NCI-H1105 (cell line): ENCODE measurements around the gene LYRM9.
"Not testable (repeated sequence)": the region's sequence is repeated elsewhere in the genome, so short reads cannot be mapped to it uniquely, and the experiment has no call there.

ENCODE experiments used
- DNase-seq: peaks from one replicate; lab custom pipeline; 2025; lab: John Stamatoyannopoulos, UW

The LYRM9 gene

DNA sequence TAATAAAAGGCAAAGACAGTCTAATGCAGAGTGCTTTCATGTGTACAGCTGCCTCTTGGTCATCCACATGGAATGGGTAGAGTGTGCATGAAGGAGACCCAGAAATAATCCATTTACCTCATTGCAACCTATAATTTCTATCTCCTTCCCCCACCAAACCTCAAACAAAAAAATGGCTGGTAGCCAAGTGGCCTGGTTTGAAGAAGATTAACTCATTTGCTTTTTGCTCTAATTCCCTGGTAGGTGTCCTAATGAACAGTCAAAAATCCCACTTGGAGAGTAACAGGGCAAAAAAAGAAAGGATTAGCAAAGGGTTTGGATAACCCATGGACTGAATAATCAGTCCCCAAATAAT, 13.0 kb upstream of the LYRM9 start:
- DNase-seq, result peak; percentile 23

DNA sequence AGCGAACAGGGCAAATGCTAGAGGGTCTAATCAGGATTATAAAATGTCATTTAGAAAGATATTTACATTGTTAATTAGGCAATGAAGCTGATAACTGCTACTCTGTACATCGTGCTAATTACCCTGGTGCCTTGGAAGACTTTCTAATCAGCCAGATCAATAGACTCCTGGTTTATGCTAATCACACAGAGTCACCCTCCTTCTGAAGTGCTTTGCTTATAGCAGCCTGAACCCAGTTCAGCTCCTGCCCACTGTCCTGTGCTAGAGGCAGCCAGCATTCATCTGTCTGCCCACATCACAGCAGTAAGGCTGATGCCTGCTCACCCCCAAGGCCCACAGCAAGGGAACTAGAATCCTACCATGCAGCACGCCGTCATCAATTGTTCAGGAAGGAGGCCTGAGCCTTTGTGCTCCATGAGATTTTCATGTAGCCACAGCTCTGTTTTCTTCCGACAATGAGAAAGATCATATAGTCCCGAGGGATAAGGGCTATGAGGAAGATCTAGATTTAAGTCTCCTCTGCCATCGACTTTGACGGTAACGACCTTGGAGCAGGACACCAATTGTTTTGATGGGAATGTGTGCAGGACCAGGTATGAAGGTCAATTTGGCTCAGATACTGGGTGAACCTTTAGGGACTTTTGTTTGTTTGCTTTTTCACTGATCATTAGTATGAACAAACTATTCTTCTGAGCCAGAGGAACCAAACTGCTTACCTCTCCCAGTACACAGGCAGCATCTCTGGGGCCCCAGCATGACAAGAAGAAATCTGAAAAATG, 12.5 kb upstream of the LYRM9 start:
- DNase-seq, result no peak

DNA sequence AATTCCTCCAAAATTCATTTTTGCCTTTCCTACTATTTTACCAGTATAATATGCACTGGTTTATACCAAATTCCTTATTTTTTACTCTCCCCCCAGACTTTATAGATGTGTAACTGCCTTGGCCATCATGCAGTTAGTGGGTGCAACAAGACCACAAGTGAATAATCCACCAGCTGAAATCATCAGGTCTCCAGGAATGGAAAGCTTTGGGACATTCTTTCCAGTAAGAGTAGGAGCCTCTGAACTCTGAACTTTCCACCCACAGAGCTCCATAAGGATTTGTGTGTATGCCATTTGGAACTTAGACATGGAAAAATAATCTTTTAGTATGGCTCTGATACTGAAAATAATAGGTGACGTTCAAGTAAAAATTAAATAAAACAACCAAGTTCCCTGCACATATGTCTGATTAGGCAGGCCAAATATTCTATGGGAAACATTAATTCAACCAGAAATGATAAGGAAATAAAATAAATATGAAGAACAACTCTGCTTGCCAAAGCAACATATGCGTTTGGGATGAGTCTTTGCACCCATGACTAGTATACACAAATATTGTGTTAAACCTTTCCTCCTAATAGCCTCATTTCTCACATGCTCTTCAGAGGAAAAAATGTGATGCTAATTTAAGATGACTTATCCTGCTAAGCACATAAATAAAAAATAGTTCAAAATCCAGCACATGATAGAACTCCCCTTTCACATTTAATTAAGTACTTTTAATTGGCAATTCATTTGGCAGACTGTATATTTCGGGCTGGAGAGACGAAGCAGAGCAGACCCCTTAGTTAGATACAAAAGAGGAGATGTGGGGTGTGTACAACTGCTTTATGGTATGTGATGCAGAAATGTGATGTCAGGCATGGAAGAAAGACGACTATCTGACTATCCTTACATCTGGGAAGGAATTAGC, 11.6 kb upstream of the LYRM9 start:
- DNase-seq, result no peak

DNA sequence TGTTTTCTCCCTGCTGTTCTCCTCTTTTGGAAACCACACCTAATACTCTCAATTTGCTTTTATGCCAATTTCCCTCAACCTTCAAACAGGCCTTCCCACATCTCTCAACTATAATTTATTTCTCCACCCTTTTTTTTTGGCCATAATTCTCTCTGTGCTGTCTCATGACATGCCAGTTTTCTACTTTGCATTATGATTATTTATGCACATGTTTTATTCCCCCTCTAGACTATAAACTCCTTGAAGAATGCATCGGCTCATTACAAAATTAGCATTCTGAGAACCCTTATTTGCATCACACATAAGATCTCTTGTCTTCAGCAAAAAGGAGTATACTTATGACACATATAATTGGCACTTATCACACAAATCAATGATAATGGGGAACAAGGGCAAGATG, 10.9 kb upstream of the LYRM9 start:
- DNase-seq, result no peak

DNA sequence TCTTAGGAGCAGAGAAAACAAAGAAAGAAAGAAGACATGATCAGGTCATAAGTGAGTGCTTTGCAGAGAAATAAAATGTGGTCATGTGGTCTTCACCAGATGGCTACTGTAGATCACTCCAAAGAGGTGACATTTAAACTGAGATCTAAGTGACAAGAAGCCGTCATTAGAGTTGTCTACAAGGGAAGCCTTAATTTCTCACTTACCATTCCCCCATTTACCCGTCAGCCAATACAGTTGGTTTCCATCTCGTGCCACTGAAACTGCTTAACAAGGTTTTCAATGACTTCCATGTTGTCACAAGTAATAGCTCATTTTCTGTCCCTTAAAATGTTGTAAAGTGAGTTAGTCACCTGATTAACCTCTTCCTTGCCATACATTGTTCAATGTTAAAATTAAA, 6.4 kb upstream of the LYRM9 start:
- DNase-seq, result no peak

DNA sequence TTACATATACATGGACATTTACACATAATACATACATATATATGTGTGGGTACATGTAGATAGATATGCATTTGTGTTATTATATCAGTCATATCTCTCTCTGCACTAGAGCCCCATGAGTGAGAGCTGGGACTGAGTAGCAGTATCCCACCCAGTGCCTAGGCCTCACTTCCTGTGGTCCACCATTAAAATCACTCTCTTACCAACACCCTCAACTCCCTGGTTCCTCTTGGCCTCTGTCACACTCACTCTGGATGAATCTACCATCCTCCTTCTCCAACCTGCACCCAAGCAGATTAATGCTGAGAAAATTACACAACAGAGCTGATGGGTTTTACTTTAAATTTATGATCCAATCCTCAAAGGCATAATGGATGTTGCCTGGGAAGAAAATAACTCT, 4.9 kb upstream of the LYRM9 start:
- no peak for DNase-seq

DNA sequence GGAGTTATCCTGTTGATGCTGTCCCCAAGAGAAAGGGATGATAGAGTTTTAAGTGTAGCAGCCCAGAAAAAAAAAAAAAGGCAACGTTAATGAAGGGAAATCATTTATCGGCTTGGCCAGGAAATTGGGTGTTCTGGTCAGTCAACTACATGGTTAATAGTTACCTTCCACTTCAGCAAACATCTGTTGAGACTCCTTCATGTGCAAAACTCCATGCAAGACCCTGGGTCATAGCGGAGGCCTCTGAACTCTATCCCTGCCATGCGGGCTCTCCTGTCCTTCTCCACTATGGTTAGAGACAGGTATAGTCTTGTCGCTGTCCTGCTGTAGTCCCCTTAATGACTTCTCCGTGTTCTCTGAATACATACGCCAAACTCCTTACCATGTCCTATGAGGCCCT, 3.5 kb upstream of the LYRM9 start:
- no peak for DNase-seq

DNA sequence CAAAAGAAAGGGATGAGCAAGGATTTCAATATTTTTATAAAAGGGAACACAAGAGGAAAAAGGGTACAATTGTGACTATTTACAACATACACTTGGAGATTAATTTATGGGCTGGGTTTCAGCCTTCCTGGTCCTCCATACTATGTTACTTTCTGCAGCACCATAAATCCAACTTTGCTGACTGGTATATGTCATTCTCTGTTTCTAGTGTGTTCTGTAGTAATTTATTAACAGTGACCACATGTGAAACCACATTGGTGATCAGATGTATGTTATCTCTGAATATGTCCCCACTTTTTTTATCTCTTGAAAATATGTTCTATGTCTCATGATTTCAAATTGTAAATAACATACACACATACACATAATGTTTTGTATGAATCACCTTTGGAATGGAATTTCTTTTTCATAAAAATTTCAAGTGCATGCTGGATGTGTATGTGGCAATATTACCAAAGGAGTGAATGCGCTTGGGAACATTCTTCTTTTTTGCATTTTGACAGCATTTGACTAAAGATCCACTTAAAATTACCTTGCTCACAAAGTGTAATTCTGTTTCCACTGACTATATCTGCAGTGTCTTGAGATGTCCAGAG, 2.9 kb upstream of the LYRM9 start:
- DNase-seq, result no peak

DNA sequence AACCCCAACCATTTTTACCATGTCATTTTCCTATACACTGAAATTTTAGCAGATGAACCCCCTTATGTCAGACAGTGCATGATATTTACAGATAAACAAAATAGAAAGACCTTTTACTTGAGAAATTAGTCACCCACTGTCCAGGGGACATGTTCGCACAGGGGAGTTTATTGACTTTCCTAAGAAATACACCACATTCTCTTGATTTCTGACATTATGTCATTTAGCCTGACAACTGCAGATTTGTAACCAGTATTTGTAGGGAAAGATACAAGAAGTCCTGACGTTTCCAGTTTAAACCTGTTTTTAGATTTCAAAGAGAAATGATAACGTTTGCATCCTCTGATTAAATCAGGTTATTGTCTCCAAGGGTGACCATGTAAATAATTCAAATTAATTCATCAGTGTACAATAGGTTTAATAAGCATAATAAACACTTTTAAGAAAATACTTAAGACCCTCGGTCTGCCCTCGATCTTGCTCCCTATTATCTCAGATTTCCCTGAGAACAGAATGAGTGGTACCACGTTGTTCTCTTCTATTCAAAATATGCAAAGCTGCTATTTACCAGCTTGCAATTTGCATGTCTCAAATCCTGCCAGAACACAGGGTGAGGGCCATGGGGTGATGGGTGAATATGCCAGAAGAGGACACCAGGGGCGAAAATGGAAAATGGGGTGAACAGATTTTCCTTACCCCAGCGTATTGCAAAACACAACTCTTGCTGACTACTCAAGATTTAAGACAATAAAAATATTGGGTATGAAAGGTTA, 2.1 kb upstream of the LYRM9 start:
- DNase-seq, result no peak

DNA sequence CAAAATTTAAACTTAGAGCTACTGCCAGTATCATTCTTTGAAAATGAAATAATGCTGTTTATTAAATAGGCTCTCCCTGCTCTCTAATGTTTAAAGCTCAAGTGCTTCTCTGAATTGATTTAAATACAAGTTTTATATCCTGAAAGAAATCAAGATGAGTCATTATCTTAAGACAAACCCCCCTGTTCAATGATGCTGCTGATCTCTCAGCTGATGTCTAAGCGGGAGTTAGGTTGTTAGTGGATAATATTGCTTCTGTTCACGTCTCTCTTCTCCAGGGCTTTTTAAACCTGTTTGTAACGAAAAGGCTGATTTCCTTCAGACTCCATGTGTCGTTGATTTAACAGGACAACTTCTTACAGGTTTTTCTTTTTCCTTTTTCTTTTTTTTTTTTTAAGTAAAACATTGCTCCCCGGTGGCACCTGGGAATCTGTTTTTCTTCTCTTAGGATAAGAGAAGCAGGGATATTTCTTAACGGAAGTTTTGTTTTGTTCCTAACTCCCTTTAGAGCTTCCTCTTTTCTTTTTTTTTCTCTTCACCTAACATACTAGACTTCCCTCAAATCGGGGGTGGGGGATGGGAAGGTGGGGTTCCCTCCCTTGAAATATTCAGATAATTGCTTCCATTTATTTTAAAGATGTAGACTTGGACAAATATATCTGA, 807 bp upstream of the LYRM9 start:
- no peak for DNase-seq

DNA sequence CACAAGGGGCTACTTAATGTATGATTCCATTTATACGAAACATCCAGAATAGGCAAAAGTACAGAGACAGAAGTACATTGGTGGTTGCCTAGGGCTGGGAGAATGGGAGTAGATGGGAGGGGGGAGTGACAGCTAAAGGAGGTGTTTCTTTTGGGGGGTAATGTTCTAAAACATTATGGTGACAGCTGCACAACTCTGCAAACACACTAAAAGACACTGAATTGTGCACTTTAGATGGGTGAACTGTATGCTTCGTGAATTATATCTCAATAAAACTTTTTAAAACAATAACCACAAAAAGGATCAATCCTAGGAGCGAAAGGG, 661 bp downstream of the LYRM9 start:
- no peak for DNase-seq

DNA sequence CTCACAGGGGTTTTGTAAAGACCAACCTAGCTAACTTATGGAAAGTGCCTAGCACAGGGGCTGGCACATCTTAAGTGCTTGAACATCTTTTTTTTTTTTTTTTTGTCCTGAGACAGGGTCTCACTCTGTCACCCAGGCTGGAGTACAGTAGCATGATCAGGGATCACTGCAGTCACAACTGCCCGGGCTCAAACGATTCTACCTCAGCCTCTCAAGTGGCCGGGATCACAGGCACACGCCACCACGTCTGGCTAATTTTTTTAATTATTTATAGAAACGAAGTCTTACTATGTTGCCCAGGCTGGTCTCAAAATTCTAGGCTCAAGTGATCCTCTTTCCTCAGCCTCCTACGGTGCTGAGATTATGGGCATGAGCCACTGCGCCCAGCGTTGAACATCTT, 1.3 kb downstream of the LYRM9 start:
- no peak for DNase-seq

DNA sequence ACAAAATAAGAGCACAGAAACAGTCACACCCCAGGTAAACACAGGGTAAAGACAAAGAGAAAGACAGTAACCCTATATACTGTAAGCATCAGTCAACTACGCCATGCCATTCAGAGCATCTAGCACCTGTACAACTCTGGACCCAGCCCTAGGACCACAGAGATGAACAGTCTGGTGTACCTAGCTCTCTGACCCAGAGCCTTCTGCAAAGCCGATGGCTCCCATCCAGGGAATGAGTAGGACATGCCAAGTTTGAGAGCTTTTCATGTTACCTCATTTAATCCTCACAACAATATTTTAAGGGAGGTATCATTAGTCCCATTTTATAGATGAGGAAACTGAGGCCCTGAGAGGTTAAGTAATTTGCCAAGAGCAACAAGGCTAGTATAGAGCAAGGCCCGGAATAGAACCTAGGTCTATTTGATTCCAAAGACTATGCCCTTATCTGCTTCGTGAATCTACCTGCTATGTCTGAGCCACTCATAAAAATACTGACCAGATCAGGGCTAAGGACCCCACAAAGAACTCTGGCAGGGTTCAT, 3.4 kb downstream of the LYRM9 start:
- DNase-seq, result no peak

DNA sequence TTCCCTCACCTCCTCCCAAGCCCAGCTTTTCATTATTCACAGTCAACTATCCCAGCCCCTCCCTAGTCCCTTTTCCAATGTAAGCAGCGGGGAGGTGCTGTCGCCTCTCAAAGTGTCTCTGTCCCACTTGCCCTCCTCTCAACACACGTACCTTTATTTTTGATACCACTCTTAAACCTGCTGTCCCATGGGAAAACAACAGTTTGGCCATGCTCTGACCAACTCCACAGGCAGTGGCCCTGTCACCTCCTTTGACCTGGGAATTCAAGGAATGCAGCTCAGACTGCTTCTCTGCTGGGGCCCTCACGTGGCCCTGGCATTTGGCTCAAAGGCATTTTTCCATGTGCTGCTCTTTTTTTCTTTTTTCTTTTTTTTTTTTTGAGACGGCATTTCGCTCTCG, 4.2 kb downstream of the LYRM9 start:
- DNase-seq, result no peak

DNA sequence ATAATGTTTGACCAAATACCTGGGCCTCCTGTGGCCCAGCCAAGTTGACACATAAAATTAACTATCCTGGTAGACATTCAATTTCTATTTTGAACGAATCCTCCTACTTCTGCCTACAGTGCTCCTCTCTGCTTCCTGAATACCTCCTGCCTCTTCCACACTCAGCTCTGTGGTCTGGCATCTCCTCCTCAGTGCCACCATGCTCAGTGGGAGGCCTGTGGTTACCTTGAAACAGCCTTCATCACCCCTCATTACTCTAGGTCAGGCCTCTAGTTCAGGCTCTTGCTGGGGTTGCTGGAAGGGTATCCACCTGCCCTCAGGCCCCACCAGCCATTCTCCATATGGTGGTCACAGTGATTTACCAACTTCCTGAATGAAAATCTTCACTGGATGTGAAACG, 5.1 kb downstream of the LYRM9 start:
- no peak for DNase-seq

DNA sequence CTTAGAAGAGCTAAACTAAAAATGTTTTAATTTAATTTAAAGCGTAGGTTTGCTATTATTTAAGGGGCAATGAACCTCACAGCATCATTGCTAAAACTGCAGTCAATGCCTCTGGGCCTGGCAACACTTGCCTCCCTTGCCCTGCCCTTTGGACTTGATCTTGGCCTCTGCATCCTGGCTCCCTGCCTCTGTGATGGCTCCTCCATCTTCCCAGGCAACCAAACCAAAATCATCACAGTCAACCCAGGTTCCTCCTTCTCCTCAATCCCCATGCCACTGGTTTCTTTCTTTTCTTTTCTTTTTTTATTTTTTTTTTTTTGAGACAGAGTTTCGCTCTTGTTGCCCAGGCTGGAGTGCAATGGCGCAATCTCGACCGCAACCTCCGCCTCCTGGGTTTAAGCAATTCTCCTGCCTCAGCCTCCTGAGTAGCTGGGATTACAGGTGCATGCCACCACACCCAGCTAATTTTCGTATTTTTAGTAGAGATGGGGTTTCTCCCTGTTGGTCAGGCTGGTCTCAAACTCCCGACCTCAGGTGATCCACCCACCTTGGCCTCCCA, 6.7 kb downstream of the LYRM9 start:
- not testable (repeated sequence) for DNase-seq

DNA sequence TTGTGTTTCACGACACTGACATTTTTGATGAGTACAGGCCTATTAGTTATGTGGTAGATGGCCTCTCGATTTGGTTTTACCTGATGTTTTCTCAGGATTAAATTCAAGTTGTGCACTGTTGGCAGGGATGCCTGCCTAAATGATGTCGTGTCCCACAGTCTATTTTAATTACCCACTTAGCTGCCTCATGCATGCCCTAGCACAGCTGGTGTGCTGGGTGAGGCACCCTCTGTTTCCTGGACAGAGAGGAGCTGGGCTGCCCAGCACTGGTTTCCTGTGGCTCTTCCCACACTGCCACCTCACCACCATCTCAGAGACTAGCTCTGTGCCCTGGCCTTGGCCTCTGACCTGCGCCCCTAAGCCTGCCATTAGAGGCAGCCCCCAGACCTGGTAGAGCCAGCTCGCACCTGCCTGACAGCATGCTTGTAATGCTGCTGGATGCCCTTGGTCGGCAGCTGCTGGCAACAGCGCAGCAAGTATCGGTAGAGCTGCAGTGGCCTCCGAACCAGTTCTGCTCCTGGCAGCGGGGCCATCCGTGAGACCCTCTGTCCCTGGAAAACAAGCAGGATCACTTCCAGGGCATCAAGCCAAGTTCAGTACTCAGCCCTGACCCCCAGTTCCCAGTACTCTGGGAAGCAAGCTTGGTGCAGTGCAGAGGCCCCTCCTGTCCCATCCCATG, 10.9 kb downstream of the LYRM9 start:
- DNase-seq, result no peak

DNA sequence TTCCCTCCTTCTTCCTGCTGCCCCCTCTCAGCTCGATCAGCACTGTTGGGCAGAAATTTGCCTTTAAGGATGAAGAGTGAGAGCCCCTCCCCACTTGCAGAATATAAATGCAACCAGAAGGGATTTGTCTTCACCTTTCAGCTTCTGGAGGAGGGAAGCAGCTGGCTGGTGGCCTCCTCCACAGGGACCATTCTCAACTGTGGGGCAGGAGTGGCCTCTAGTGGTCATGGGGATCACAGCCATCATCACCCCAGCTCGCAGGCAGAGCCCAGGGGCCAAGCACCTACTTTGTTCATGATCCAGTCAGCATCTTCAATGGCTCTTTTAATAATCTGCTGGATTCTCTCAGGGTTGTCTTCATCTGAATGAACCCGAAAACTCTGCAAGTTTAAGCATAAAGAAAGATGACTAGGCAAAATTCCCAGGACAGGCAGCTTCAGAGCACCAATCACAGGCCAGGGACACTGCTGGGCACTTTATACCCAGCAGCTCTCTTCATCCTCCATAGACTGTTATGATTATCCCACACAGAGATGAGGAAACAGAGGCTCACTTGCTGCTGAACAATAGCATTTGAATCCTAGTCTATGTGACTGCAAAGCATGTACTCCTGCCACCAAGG, 13.1 kb downstream of the LYRM9 start:
- peak; percentile 52 for DNase-seq

DNA sequence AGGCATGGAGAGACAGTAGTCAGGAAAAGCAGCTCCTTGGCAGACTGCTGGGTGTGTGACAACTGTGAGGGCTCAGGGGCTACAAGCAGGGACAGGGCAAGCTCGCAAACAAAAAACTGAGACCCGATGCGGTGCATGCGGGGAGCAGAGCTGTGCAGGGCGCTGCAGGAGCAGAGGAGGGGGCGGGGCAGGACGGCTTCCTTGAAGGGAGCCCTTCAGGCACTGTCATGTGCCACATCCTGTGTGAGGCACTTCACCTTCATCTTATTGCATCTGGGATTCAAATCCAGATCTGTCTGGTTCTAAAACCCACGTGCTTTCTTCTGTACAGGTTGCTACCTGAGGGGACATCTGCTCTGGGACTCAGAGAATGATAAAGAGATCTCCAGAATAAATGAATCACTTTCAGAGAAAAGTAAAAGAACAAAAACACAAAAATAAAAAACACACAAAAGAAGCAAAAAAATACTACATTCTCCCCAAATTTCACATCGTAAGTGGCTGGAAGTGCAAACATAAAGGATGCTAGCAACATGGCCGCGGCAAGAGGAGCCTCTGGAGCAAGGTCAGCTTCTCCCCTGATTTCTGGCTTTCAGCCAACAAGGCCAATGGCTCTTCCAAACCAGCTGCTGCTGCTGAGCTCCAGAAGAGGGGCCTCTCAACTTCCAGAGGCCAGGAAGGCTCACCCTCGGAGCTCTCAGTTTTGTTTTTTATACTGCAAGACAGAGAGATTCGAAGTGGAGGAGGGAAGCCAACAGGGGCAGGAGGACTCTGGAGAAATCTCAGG, 14.2 kb downstream of the LYRM9 start:
- no peak for DNase-seq
